Fibroblast of pulmonary artery (primary cell): ENCODE measurements around the gene USH1C.

Experiments
- DNase-seq: peaks from one replicate; pipeline ENCODE4 v3.0.0-alpha.2; 2010; ENCODE audit warnings: low read depth
- H3K4me3 ChIP-seq: replicated peaks from 2 replicates; pipeline ENCODE4 v1.5.1; 2011; ENCODE audit warnings: low read depth, mild to moderate bottlenecking, control low read depth, low read length, moderate library complexity
- CTCF ChIP-seq: IDR thresholded peaks from 2 replicates; pipeline ENCODE4 v1.5.1; 2011; ENCODE audit warnings: mild to moderate bottlenecking, control low read depth, low read length, inconsistent platforms; ENCODE audit errors: missing control alignments

The USH1C gene

DNA sequence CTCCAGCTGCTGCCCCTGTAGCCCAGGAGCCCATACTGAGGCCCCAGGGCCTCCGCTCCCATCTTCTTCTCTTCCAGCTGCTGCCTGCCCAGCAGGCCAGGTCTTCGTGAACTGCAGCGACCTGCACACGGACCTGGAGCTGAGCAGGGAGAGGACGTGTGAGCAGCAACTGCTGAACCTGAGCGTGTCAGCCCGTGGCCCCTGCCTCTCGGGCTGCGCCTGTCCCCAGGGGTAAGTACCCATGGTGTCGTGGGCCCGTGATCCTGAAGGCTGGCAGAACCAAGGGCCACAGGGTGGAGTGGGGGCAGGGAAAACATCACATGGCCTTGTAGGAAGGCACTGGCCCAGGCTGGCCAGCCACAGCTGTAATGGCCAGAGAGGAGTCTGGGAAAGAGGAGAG lies 34.1 kb upstream of the USH1C start:
- no peak for DNase-seq
- no peak for TF ChIP-seq CTCF
- no peak overlapping the region for H3K4me3 ChIP-seq

- DNase-seq = no peak
- TF ChIP-seq CTCF = no peak
- no peak overlapping the region for H3K4me3 ChIP-seq
Observed at GRCh38 chr11:17575431-17576425, 31.5 kb upstream of the USH1C start.

DNA sequence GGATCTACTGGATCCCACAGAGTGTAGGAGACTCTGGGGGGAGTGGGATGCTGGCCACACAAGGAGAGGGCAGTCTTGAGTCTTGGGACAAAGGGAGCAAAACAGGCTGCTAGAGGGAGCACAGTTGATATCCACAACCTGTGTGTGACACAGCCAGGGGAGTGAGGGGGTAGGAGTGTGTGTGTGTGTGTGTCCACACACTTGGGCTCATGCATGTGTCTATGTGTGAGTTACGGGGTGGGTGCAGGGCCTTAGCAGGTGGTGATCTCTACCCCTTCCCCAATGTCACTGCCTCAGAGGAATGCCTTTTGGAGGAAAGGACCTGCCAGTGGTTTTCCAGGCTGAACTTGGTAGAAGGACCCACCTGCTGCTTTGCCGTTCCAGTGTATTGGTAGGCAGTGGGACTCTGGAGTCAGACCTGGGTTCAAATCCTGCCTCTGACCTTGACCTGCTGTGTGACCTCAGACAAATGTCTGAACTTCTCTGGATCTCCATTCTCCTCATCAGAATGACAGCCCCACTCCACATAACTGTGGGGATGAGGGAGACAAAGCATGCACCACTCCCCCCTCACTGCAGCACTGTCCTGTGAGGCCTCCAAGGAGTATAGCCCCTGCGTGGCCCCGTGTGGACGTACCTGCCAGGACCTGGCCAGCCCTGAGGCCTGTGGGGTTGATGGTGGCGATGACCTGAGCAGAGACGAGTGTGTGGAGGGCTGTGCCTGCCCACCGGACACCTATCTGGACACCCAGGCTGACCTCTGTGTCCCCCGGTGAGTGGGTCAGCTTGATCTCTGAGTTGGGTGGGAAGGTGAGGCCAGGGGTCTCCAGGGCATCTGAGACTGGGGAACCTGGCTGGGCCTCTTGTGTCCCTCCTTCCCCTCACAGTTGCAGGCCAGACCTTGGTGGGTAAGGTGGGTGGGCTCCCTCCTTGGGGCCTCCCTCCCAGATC lies 30.2 kb upstream of the USH1C start:
- DNase-seq = no peak
- H3K4me3 ChIP-seq = no peak overlapping the region
- no peak for TF ChIP-seq CTCF

- no peak for TF ChIP-seq CTCF
- no peak for DNase-seq
Observed at GRCh38 chr11:17573526-17573925, 29.3 kb upstream of the USH1C start.

DNA sequence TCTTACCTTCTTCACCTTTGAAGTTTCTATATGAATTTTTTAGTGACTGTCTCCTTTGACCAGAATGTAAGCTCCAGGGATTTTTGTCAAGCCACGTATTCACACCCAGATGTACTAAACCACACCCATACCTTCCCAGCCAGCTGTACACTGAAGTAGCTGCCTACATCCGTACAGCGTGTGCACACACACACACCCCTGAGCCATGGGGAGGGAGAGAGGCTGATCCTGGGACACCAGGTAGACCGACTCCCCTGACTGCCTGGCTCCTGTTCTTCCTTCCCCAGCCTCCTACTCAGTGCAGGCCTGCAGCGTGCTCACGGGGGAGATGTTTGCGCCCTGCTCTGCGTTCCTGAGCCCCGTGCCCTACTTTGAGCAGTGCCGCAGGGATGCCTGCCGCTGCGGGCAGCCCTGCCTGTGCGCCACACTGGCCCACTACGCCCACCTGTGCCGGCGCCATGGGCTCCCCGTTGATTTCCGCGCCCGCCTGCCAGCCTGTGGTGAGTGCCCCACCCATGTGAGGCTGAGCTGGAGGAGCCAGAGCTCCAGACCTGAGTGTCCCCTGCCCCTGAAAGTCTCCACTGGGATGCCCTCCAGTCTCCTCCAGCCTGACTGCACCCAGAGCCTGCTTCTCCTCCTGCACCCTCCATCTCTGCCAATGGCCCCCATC lies 28.7 kb upstream of the USH1C start:
- TF ChIP-seq CTCF = no peak

More at GRCh38 chr11:17573526-17573925, 29.3 kb upstream of the USH1C start:
- H3K4me3 ChIP-seq = no peak overlapping the region

GRCh38 chr11:17572359-17572690 lies 28.1 kb upstream of the USH1C start:
- H3K4me3 ChIP-seq = no peak overlapping the region
- no peak for TF ChIP-seq CTCF
- no peak for DNase-seq

More for the DNA sequence above, 28.7 kb upstream of the USH1C start:
- no peak overlapping the region for H3K4me3 ChIP-seq
- DNase-seq = no peak
